ENCODE results near the gene SCAPER. TPM values are rescaled to one million over a fixed set of nuclear protein-coding genes. Genes with fewer than 3 reads are reported as not detected.

SCAPER gene
- total RNA-seq, 1 experiment from 2014 or later = 14.7 TPM

- TF ChIP-seq, protein P1, sequence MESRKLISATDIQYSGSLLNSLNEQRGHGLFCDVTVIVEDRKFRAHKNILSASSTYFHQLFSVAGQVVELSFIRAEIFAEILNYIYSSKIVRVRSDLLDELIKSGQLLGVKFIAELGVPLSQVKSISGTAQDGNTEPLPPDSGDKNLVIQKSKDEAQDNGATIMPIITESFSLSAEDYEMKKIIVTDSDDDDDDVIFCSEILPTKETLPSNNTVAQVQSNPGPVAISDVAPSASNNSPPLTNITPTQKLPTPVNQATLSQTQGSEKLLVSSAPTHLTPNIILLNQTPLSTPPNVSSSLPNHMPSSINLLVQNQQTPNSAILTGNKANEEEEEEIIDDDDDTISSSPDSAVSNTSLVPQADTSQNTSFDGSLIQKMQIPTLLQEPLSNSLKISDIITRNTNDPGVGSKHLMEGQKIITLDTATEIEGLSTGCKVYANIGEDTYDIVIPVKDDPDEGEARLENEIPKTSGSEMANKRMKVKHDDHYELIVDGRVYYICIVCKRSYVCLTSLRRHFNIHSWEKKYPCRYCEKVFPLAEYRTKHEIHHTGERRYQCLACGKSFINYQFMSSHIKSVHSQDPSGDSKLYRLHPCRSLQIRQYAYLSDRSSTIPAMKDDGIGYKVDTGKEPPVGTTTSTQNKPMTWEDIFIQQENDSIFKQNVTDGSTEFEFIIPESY (IDR thresholded peaks at IDR 0.05; ENCODE audit: extremely low read depth, insufficient replicate concordance, low read length) = no peak
- TF ChIP-seq YY1 (IDR thresholded peaks at IDR 0.05; ENCODE audit: extremely low read depth, insufficient replicate concordance, low read depth, low read length) (no peak), TCF7L2 (IDR thresholded peaks at IDR 0.05; ENCODE audit: borderline replicate concordance, extremely low read depth, insufficient read depth, insufficient read length) (no peak), JUND (IDR thresholded peaks at IDR 0.05) (no peak), RAD21 (IDR thresholded peaks at IDR 0.05; ENCODE audit: low read depth) (no peak), SRF (IDR thresholded peaks at IDR 0.05; ENCODE audit: low read depth) (no peak), EGR1 (IDR thresholded peaks at IDR 0.05; ENCODE audit: low read depth) (no peak), EZH2 (IDR thresholded peaks at IDR 0.05) (no peak), ZFX (IDR thresholded peaks at IDR 0.05) (no peak), MAX (IDR thresholded peaks at IDR 0.05) (no peak)
Observed at GRCh38 chr15:76954744-76955143, 49.6 kb upstream of the SCAPER start (continued).

DNA sequence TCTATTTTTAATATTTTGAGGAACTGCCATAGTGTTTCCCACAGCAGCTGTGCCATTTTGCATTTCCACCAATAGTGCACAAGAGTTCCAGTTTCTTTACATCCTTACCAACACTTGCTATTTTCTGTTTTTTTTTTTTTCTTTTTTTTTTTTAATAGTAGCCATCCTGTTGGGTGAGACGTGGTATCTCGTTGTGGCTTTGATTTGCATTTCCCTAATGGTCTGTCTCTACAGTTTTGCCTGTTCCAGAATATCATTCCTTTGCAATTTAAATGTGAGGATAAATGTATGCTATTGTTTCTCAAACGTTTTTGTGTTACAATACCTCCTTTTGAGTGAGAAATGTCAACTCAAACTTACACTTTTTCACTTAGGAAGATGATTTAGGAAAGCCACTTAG is 48.8 kb upstream of the SCAPER start:
- H3K4me3 ChIP-seq (replicated peaks in 1 of 2; ENCODE audit: low read depth in 1 of 2, low read length in 2 of 2) = no peak overlapping the region
- no peaks in the 10 kb centered on the region for H3K9me3 ChIP-seq (ENCODE audit: control insufficient read depth in 1 of 2, insufficient read depth in 1 of 2, low read depth in 1 of 2, low read length in 2 of 2)
- intact Hi-C loops (cut with micrococcal nuclease) = no loop called here
- H3K9me2 ChIP-seq (ENCODE audit: insufficient read depth) = no peaks in the 10 kb centered on the region
- H3K36me3 ChIP-seq (ENCODE audit: control insufficient read depth in 1 of 2, insufficient read depth in 2 of 2, low read length in 2 of 2) = peaks cover 6 to 8% of the 10 kb centered on the region in 2 experiments; a peak in 3 of 4 replicates
- no peak for DNase-seq (ENCODE audit: low read depth, low spot score)
- no peak overlapping the region for H3K4me2 ChIP-seq (ENCODE audit: low read length)
- no peak overlapping the region for H3K27ac ChIP-seq (ENCODE audit: low read depth, low read length)
- H4K20me1 ChIP-seq (ENCODE audit: insufficient read depth) = no peaks in the 10 kb centered on the region
- H3K79me2 ChIP-seq (ENCODE audit: insufficient read depth, low read length) = no peaks in the 10 kb centered on the region
- ChIA-PET POLR2A (no interaction called here), CTCF (no interaction called here), RAD21 (ENCODE audit: low non-redundant PET in 1 of 2, low total read pairs in 2 of 2, uncharacterized antibody in 2 of 2, unreplicated experiment in 2 of 2) (no interaction called here)
- no peak overlapping the region for H3K9ac ChIP-seq (ENCODE audit: low read length)
- H3K4me1 ChIP-seq (ENCODE audit: control insufficient read depth in 1 of 2, insufficient read depth in 2 of 2, low read length in 2 of 2) = no peaks in the 10 kb centered on the region
- H2AFZ ChIP-seq (ENCODE audit: low read depth, low read length, poor library complexity, severe bottlenecking) = no peak overlapping the region
- TF ChIP-seq CTCF (IDR thresholded peaks at IDR 0.05 in 2 of 3, conservative IDR thresholded peaks at IDR 0.05 in 1 of 3; ENCODE audit: borderline replicate concordance in 1 of 3, insufficient read depth in 1 of 3, low read depth in 2 of 3, low read length in 2 of 3) (no peak), EZH2 (IDR thresholded peaks at IDR 0.05) (no peak), EZH2phosphoT487 (IDR thresholded peaks at IDR 0.05; ENCODE audit: borderline replicate concordance) (no peak), MAX (IDR thresholded peaks at IDR 0.05) (no peak), REST (IDR thresholded peaks at IDR 0.05; ENCODE audit: low read depth) (no peak), JUND (IDR thresholded peaks at IDR 0.05) (no peak)
- ATAC-seq = no peak
- no peaks in the 10 kb centered on the region for H3K27me3 ChIP-seq (ENCODE audit: insufficient read depth, low read length)
- BruUV-seq (replicated peaks) = no TSS peak

All from HCT116 (cell line).